GM21390 (cell line): Measurements from ENCODE around the gene IL23A.
"Not testable (repeated sequence)": the region's sequence is repeated elsewhere in the genome, so short reads cannot be mapped to it uniquely, and the experiment has no call there.

Source experiments
- ATAC-seq: cut with Tn5 transposase; IDR thresholded peaks from one replicate; pipeline ENCODE4 v1.9.1; 2021; ENCODE audit not compliant: unreplicated experiment

Gene IL23A

GRCh38 chr12:56338308-56339157 lies at the start of gene IL23A:
TSS of gene IL23A (plus strand) at chr12:56338884. CDS start at chr12:56339045, 161 bp downstream.
- ATAC-seq, result no peak

- no peak for ATAC-seq
Measured at GRCh38 chr12:56293795-56294194, 44.9 kb upstream of the IL23A start.

- ATAC-seq, result no peak
Measured at GRCh38 chr12:56296295-56296694, 42.4 kb upstream of the IL23A start.

DNA sequence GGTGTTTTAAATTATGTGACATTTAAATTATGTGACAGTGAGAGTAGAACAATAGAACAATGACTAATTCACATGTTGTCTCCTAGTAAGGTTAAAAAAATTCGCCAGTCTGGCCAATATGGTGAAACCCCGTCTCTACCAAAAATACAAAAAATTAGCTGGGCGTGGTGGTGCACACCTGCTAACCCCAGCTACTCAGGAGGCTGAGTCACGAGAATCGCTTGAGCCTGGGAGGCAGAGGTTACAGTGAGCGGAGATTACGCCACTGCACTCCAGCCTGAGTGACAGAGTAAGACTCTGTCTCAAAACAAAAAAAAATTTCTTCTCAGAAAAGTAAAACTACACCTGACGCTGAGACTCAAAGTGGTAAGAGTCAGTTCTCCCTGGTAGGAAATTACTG lies 41.3 kb upstream of the IL23A start:
- ATAC-seq, result no peak

DNA sequence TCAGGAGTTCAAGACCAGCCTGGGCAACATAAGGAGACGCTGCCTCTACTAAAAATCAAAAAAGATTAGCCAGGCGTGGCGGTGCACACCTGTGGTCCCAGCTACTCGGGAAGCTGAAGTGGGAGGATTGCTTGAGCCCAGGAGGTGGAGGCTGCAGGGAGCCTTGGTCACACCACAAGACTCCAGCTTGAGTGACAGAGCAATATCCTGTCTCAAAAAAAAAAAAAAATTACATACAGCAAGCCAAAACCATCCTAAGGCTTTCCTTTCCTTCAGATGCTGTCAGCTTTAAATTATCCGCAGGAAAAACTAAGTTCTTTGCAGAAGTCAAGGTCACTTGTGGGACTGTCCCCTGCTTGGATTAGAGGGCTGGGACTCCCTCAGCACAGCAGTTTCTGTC lies 39.9 kb upstream of the IL23A start:
- ATAC-seq, result no peak

- ATAC-seq, result no peak
Measured at GRCh38 chr12:56299308-56299852, 39.3 kb upstream of the IL23A start.

GRCh38 chr12:56299853-56300643 lies 38.6 kb upstream of the IL23A start, which contains the start of gene CS:
TSS of gene CS (minus strand) at chr12:56300330. CDS start at chr12:56300201, 129 bp downstream.
- peak; percentile 92 for ATAC-seq

DNA sequence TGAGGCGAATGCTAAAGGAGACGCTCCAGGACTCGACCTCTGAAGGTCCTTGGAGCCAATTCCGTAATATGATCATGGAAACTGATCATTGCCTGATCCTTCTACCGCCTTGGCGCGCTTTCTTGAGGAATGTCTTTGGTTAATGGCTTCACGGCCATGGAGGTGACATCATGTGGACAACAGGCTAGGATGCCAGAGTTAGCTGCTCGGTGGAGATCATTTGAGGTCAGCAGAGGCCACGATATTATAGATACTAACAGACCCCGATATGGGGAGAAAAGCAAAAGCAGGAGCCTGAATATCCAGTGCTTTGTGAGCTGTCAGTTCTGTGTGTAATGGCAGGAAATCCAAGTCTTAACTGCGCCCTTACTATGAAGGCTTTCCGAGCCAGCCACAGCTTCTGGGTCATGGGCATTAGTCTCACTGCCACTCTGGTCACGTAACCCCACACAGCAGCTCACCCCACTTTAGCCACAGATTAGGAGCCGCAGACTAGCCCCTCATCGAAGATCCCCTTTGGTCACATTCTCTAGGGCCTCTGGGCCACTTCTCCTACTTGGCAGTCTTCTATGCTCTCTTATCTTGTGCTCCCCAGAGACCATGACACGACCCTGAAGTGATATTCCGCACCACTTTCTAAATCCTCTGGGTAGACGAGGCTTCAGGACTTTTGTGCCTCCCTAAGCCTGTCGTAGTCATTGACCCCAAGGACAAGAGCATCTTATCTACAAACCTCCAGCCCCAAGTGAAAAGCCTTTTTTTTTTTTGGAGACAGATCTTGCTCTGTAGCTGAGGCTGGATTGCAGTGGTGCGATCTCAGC lies 37.8 kb upstream of the IL23A start:
- ATAC-seq, result no peak

DNA sequence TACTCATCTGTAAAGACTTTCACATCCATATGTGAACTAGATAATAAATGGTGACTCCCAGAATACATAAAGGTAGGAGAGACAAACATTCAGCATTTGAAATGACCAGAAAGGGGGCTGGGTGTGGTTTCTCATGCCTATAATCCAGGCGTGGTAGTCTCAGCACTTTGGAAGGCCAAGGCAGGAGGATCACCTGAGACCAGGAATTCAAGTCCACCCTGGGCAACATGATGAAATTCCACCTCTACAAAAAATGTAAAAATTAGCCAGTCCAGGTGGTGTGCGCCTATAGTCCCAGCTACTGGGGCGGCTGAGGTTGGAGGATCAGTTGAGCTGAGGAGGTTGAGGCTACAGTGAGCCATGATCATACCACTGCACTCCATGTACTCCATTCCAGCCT lies 34.4 kb upstream of the IL23A start:
- ATAC-seq, result no peak

DNA sequence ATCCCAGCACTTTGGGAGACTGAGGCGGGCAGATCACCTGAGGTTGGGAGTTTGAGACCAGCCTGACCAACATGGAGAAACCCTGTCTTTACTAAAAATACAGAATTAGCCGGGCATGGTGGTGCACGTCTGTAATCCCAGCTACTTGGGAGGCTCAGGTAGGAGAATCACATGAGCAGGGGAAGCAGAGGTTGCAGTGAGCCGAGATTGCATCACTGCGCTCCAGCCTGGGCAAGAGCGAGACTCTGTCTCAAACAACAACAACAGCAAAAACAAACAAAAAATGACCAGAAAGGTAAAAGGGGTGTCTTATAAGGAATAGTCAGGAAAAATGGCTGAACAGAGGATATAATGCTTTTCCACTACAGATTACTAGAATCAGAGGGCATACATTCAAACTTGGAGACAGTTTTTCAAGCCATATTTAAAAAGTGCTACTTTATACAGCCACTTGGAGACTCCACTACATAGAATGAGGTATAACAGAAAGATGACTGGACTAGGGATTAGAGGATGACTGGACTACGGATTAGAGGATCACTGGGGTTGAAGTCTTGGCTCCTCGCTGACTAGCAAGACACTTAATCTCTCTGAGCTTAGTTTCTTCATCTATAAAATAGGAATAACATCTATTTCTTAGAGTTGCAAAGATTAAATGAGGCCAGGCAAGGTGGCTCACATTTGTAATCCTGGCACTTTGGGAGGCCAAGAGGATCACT lies 33.7 kb upstream of the IL23A start:
- ATAC-seq, result no peak

- ATAC-seq, result no peak
Measured at GRCh38 chr12:56307221-56307965, 31.3 kb upstream of the IL23A start.

GRCh38 chr12:56308714-56309113 lies 30.0 kb upstream of the IL23A start:
- ATAC-seq, result no peak

DNA sequence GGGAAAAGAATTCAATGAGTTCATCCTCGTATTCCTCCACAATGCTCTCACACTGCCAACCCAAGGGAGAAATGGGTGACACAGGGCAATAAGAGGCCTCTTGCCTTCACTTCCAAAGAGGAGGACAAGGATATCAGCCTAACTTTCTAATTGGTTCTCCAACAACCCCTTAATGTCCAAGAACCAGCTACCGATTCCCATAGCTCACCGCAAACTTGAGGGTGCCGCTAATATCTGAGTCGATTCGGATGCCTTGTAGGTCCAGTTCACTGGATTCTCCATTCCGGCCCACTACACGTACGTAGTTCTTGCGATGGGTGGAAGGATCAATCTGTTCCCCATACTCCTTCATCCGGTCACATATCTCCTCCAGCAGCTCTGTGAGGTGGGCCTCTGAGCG lies 27.7 kb upstream of the IL23A start:
- no peak for ATAC-seq

DNA sequence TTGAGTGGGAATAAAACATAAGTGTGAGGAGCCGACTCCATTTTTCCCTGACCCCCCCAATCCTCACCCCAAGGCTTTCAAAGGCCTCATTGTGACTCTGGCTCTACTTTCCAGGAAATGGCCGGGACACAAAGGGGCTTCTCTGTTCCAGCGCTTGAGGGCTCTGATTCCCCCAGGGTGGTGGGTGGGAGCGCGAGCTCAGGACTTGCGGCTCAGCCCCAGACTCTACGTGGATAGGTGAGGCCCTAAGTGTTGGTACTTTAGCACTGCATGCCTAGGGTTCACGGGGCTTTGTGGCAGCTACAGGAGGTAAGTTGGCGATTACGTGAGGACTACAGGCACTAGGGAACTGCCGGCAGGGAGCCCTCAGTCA lies 23.4 kb upstream of the IL23A start:
- ATAC-seq, result no peak

DNA sequence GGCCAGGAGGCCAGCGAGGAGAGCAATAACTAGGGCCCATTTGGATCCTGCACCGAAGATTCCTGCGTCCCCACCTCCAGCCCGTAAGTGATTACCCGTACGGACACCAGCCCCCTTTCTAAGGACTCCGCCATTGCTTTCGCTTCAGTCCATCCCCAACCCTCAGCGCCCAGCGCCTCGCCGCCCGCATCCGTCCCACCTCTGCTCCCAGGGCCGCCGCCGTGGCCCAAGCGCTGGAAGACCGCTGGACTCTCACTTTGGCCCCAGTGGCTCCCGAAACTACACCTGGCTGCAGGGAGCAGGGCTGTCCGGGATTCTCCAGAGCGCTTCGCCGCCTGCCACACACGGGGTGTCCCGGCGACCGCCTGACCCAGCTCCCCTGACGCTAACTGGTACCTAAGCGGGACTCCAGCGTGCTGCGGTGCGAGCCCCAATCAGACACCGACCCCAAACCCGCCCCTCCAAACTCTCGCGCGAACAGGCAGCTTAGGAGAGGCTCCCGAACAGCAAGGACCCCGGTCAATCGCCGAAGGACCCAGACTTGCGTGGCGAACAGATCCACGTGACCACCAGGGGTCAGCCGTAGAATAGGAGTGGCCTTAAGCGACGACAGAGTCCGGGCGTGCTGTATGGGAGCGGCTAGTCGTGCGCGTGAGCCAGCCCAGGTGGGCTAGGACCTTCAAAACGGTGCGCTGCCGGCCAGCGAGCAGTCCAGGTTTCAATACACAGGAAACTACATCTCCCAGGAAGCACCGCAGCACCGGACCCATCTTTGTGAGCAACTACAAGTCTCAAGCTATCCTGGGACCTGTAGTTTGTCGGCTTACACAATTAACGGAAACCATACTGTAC lies 22.8 kb upstream of the IL23A start, which contains the start of gene CNPY2:
Gene CNPY2 (minus strand): TSS at position 367 of the 852 bp plus-strand sequence. CDS start 771 bp downstream, outside the sequence.
- peak; percentile 94 for ATAC-seq

GRCh38 chr12:56317675-56318074 lies 21.0 kb upstream of the IL23A start:
- no peak for ATAC-seq

DNA sequence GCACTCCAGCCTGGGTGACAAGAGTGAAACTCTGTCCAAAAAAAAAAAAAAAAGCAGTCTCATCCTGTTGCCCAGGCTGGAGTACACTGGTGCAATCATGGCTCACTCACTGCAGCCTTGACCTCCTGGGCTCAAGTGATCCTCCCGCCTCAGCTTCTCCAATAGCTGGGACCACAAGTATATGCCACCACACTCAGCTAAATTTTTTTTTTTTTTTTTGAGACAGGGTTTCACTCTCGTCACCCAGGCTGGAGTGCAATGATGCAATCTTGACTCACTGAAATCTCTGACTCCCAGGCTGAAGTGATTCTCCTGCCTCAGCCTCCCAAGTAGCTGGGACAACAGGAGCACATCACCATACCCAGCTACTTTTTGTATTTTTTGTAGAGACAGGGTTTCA lies 17.7 kb upstream of the IL23A start:
- ATAC-seq, result no peak

DNA sequence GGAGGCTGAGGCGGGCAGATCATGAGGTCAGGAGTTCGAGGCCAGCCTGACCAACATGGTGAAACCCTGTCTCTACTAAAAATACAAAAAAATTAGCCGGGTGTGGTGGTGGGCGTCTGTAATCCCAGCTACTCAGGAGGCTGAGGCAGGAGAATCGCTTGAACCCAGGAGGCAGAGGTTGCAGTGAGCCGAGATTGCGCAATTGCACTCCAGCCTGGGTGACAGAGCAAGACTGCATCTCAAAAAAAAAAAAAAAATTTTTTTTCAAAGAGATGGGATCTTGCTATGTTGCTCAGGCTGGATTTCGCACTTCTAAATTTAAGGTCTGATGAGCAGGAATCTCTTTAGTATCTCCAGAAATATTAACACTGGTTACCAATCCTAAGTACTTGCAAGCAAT lies 17.1 kb upstream of the IL23A start:
- not testable (repeated sequence) for ATAC-seq

DNA sequence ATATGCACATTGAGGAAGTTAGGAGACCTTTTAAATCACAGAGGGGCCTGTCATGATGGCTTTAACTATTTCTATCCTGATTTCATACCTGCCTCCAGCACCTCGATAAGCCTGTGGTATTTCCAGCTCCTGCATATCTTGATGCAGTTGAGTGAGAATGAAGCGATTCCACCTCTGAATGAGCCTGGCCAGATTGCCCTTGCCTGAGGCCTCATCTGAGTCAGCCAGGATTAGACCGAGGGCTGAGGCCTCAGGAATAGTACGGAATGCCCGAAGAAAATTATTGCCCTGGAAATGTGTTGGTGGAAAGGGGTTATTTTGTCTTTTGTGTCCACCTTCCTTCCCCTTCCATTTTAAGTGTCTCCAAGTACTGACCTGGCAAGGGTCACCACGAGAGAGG lies 14.5 kb upstream of the IL23A start:
- no peak for ATAC-seq
